GM04503 (cell line): ENCODE results near the gene TMIGD1.

Source experiments
- DNase-seq: peaks from one replicate; pipeline ENCODE4 v3.0.0-alpha.2; 2012; ENCODE audit warnings: low read depth

The TMIGD1 gene

GRCh38 chr17:30333503-30334360, at the start of gene TMIGD1:
TMIGD1 (minus strand) TSS chr17:30334057; CDS start chr17:30332133, 1,924 bp downstream.
- DNase-seq: no peak

GRCh38 chr17:30382345-30382744, 48.5 kb upstream of the TMIGD1 start:
- no peak for DNase-seq

DNA sequence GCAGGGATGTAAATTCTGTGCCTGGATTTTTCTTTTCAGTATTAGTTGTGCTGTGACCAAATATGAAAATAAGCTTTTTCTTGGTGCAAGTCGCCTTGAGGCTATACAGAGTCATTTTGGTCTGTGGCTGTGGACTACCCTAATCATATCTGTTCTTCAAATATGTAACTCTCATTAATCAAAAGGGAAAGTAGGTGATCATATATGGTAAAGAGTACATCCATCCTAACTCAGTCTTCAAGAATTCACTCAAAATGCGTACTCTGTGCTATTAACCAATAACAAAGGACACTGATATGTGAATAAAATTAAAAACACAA, 47.4 kb upstream of the TMIGD1 start:
- DNase-seq: no peak

GRCh38 chr17:30380643-30381339, 46.9 kb upstream of the TMIGD1 start:
- no peak for DNase-seq

- DNase-seq: no peak
Observed at GRCh38 chr17:30379903-30380381, 46.1 kb upstream of the TMIGD1 start.

- DNase-seq: no peak
Observed at GRCh38 chr17:30379303-30379902, 45.5 kb upstream of the TMIGD1 start.

DNA sequence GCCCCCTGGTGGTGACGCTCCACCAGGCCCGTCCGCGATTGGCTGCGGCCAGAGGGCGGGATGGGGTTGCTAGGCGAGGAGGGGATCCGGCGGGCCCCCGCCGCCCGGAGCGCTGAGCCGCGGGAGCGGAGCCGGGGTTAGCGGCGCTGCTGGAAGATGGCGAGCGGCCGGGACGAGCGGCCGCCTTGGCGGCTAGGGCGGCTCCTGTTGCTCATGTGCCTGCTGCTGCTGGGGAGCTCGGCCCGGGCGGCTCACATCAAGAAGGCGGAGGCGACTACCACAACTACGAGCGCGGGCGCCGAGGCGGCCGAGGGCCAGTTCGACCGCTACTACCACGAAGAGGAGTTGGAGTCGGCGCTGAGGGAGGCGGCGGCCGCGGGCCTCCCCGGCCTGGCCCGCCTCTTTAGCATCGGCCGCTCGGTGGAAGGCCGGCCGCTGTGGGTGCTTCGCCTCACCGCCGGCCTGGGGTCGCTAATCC, 45.0 kb upstream of the TMIGD1 start, which contains the start of gene CPD:
Gene CPD (plus strand): TSS at position 103 of the 478 bp plus-strand sequence. CDS start 54 bp downstream, at position 157.
- peak; percentile 55 for DNase-seq

GRCh38 chr17:30378241-30378824, 44.5 kb upstream of the TMIGD1 start:
- no peak for DNase-seq

- DNase-seq: no peak
Observed at GRCh38 chr17:30377574-30378240, 43.9 kb upstream of the TMIGD1 start.

DNA sequence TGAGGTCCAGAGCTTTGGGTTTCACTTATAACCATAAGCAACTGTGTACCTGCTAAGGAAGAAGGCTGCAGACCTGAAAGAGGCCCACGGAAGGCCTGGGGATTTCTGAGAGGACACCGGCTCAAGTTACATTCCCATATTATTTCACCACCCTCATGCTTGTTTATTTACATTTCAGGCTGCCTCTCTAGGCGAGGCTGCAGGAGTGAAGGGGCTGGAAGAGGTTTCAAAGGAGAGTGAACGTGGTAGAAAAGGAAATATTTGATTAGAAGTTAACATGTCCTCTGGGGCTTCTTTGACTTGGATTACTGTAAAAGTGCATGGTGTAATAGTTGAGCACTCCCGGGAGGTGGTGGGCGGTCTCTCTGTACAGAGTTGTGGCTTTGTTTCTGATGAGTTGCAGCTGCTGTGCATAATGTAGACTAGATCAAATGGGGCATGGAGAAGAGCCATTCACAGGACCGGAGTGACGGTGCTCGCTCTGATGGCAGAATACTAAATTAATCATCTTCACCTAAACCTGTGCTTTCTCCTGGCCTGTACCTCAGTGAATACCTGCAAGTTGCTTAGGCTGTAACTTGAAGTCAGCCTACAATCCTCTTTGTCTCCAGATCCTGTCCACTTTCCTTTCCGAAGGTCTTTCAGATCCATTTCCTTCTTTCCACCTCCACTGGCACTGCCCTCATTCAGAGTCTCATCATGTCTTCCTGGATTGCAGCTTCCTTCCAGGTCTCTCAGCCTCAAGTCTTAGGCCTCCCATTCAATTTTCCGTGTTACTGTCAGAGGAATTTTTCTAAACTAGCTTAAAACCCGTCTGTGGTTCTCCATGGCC, 43.0 kb upstream of the TMIGD1 start:
- peak; percentile 53 for DNase-seq

- no peak for DNase-seq
Observed at GRCh38 chr17:30375661-30376060, 41.8 kb upstream of the TMIGD1 start.

DNA sequence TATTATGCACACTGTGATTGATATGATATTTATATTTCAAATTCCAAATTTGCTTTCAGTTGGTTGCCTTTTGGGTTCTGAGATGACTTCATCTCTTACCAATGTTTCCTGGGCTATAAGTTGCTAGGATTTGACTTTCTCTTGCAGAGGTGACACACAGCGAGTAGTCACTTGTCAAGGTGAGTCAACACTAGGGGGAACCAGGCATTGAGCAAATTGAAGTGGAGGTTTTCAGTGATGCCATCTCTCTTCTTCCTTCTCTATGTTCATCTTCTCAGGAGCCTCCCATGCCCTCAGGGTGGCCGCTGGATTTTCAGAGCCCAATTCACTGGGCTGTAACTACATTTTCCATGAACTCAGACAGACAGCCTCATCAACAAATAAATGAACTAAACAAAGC, 38.9 kb upstream of the TMIGD1 start:
- DNase-seq: no peak

DNA sequence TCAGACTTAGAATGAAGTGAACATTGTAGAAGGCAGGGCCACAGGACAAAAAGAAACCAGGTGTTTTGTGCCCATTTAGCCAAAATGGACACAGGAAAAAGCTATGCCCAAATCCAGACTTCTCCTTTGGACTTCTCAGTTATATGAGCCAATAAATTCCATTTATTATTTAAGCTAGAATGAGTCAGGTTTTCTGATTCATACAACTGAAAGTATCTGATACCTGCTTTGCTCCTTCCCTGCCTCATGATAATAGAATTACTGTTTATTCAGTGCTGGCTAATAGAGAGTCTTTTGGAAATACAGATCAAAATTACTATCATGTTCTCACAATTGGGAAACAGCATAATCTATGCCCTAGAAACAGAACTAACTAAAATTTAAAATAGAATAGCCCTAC, 36.1 kb upstream of the TMIGD1 start:
- DNase-seq: no peak

DNA sequence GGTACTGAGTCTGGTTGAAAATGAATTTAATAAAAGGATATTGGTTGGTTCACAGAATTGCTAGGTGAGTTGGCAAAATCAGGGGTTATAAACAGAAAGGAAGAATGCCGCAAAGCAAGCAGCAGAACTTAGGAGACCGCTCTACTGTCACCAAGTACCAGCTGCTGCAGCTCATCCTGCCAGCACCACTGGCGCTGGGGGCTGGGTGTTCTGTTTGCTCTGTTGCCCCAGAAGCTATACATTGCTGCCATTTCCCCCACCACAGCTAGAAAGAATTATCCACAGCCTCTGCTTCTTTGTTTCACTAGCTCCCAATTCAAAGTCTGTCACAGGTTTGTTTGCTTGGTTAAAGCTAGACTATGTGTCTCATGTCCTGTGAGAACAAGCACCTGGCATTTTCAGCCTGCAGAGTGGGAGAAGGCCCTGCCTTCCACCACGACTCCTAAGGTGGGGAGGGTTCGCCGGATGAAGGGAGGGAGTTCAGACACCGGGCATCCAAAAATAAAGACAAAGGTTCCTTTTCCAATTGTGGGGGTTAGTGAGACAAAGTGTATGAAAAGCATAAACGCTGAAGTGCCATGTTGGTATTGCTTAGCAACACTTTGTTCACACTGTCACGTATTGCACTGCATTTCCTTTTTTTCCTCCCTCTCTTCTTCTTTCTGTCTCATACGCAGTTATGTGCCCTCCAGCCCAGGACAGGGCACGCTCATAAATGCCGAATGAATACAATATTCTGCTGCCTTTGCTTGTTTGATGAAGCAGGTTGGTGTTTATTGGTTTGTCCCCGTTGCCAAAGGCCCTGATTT, 35.3 kb upstream of the TMIGD1 start:
- DNase-seq: no peak

DNA sequence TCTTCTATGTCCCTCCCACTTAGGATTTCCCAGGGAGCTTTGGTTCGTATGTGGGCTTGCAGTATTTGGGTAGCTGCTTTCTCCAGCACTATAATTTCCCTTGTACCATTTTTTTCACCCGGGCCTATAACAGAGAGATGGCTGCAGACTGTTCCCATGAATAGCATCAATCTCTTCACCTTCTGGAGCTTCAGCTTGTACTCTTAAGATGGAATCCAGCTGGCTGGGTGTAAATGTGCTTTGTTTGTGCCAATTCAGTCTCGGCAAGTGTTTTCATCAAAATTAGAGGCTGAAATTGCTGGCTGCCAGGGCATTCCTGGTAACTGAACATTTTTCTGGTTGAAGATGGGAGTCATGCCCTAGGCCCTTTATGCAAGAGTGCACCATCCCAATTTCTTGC, 32.7 kb upstream of the TMIGD1 start:
- no peak for DNase-seq

GRCh38 chr17:30363715-30364202, 29.9 kb upstream of the TMIGD1 start:
- peak; percentile 35 for DNase-seq

DNA sequence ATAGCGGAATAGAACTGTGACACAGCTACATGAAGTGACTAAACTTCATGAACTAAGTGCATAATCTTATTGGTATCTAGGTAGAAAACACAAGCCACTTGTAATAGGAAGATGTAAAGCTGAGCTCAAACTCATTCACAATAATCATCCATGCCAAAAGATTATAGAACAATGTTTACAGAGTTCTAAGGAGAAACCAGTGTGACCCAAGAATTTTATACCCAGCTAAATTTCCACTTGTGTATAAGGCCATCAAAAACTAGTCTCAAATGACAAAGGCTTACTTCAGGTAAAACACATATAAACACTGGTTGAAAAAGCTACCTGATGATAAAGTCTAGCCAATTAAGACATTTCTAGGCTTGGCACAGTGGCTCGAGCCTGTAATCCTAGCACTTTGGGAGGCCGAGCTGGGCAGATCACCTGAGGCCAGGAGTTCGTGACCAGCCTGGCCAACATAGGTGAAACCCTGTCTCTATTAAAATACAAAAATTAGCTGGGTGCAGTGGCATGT, 28.0 kb upstream of the TMIGD1 start:
- DNase-seq: no peak

- DNase-seq: no peak
Observed at GRCh38 chr17:30360086-30360808, 26.4 kb upstream of the TMIGD1 start.
